Neural progenitor cell (in vitro differentiated cells): Measurements from ENCODE around the gene FKBP1A.
"Not testable (repeated sequence)": the region's sequence is repeated elsewhere in the genome, so short reads cannot be mapped to it uniquely, and the experiment has no call there.

Experiments used
- CTCF ChIP-seq: fragments of 200-600 bp; sonication (generic); IDR thresholded peaks from 2 replicates; pipeline ENCODE4 v1.5.1; 2017; ENCODE audit warnings: antibody characterized with exemption, mild to moderate bottlenecking
- EZH2 ChIP-seq: fragments of 200-600 bp; sonication (generic); IDR thresholded peaks from 2 replicates; pipeline ENCODE4 v1.6.1; 2017; ENCODE audit warnings: antibody characterized with exemption, mild to moderate bottlenecking, moderate library complexity

GRCh38 chr20:1343446-1344124 is 49.3 kb downstream of the FKBP1A start:
- TF ChIP-seq CTCF = peak; percentile 32
- not testable (repeated sequence) for TF ChIP-seq EZH2
